Keratinocyte (primary cell): Measurements from ENCODE around the gene ZNF8. TPM values are rescaled to one million over a fixed set of nuclear protein-coding genes. Genes with fewer than 3 reads are reported as not detected.

Source experiments
- DNase-seq: peaks from one replicate; pipeline ENCODE4 v3.0.0-alpha.2; 2011; ENCODE audit warnings: low read depth, missing footprints, low spot score
- FAIRE-seq: peaks from 2 replicates; lab custom pipeline; 2011; peaks lifted over from hg19 to GRCh38; lab: Jason Lieb, UNC
- H2AFZ ChIP-seq: 2 replicates; pipeline ENCODE4 v1.6.0; 2012; ENCODE audit warnings: low read length, control low read depth, inconsistent platforms; ENCODE audit not compliant: control insufficient read depth
- H3K27ac ChIP-seq: 2 replicates; pipeline ENCODE4 v1.5.1; 2011; ENCODE audit warnings: low read length; ENCODE audit not compliant: control insufficient read depth, insufficient read depth
- H3K27me3 ChIP-seq: 3 replicates; pipeline ENCODE4 v1.6.0; 2011; ENCODE audit warnings: low read length; ENCODE audit not compliant: control insufficient read depth, insufficient read depth; ENCODE audit errors: extremely low read depth
- H3K36me3 ChIP-seq, 2 experiments: 2 replicates in 1 of 2; 3 replicates in 1 of 2; pipeline ENCODE4 v1.5.1; 2011; ENCODE audit warnings: low read length in 2 of 2, mild to moderate bottlenecking in 1 of 2; ENCODE audit not compliant: control insufficient read depth in 2 of 2, insufficient read depth in 2 of 2; ENCODE audit errors: extremely low read depth in 1 of 2
- H3K4me1 ChIP-seq: 3 replicates; pipeline ENCODE4 v1.5.1; 2011; ENCODE audit warnings: low read length; ENCODE audit not compliant: control insufficient read depth, insufficient read depth; ENCODE audit errors: extremely low read depth
- H3K4me2 ChIP-seq: 3 replicates; pipeline ENCODE4 v1.6.0; 2011; ENCODE audit warnings: low read depth, low read length; ENCODE audit not compliant: control insufficient read depth, insufficient read depth; ENCODE audit errors: extremely low read depth
- H3K4me3 ChIP-seq, 3 experiments: fragments of 200-600 bp in 1 of 3; sonication (generic) in 1 of 3; 2 replicates in 2 of 3; 3 replicates in 1 of 3; pipeline ENCODE4 v1.5.1; 2011 to 2016; ENCODE audit warnings: low read length in 3 of 3, mild to moderate bottlenecking in 3 of 3, control low read depth in 2 of 3, inconsistent platforms in 1 of 3, low read depth in 1 of 3, mixed read lengths in 1 of 3, mixed run types in 1 of 3, moderate library complexity in 1 of 3; ENCODE audit not compliant: control insufficient read depth in 2 of 3, insufficient read depth in 2 of 3; ENCODE audit errors: extremely low read depth in 1 of 3
- H3K79me2 ChIP-seq: 2 replicates; pipeline ENCODE4 v1.6.0; 2012; ENCODE audit warnings: low read length; ENCODE audit not compliant: control insufficient read depth, insufficient read depth
- H3K9ac ChIP-seq: 3 replicates; pipeline ENCODE4 v1.6.0; 2011; ENCODE audit warnings: low read length; ENCODE audit not compliant: control insufficient read depth, insufficient read depth; ENCODE audit errors: extremely low read depth
- H3K9me1 ChIP-seq: 3 replicates; pipeline ENCODE4 v1.6.0; 2011; ENCODE audit warnings: low read length; ENCODE audit not compliant: control insufficient read depth, insufficient read depth; ENCODE audit errors: extremely low read depth
- H3K9me3 ChIP-seq: 2 replicates; pipeline ENCODE4 v1.5.1; 2012; ENCODE audit warnings: low read depth, low read length; ENCODE audit not compliant: control insufficient read depth
- H4K20me1 ChIP-seq: 3 replicates; pipeline ENCODE4 v1.6.0; 2011; ENCODE audit warnings: low read length; ENCODE audit not compliant: control insufficient read depth, insufficient read depth; ENCODE audit errors: extremely low read depth
- EZH2 ChIP-seq: IDR thresholded peaks from one replicate; pipeline ENCODE4 v1.6.1; 2012; ENCODE audit warnings: inconsistent platforms, mild to moderate bottlenecking, low read length, moderate library complexity
- dilution Hi-C: fragments of 300-500 bp; cut with MboI; formaldehyde crosslinking; loops from one replicate; pipeline ENCODE4 v1.7.0; 2020; ENCODE audit warnings: low sequenced_read_pairs; ENCODE audit not compliant: extremely low pct_ligation_motif_present
- polyA plus RNA-seq, 5 experiments: library from polyadenylated mRNA; depleted of rRNA in 3 of 5; stranded (reverse) in 3 of 5; stranded (forward) in 1 of 5; unstranded in 1 of 5; fragments of >200 nt; gene quantifications; 1 replicate in 1 of 5; 2 replicates in 3 of 5; 3 replicates in 1 of 5; pipeline versions ENCODE4 v1.2.1 to v1.2.3, GENCODE V29; 2011 to 2012; ENCODE audit warnings: missing spikeins in 2 of 5, low read depth in 1 of 5, low replicate concordance in 1 of 5
- TF ChIP-seq, protein P1 (sequence below), 3 experiments: IDR thresholded peaks in 1 of 3; conservative IDR thresholded peaks in 1 of 3; optimal IDR thresholded peaks in 1 of 3; 2 replicates in 2 of 3; 3 replicates in 1 of 3; pipeline versions ENCODE3 to v1.5.1; 2011; ENCODE audit warnings: low read length in 3 of 3, mild to moderate bottlenecking in 3 of 3, moderate library complexity in 2 of 3, control low read depth in 1 of 3, inconsistent platforms in 1 of 3; ENCODE audit not compliant: insufficient read depth in 2 of 3; ENCODE audit errors: extremely low read depth in 1 of 3

ZNF8 gene
- polyA plus RNA-seq, 1 donor (not counting 4 experiments of a cell fraction or from before 2014, with no cell fraction given), result 2.7 TPM

DNA sequence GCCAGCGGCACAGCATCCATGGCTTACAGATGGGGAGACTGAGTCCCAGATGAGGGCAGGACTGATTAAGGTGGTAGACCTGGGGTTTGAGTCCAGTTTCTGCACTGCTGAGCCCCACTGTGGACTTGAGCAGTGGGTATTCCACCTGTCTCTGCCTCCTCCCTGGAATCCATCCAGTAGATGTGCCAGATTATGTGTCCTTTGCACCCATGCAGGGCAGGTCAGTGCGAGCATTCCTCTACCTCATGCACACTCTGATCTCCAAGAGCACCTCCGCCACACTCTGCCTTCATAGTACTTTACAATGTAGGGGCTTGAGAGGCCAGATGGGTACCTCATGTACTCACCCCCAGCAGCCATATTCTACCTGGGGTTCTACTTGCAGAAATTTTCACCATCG lies 58.1 kb downstream of the ZNF8 start:
- Histone ChIP-seq H3K9ac (no peak overlapping the region), H3K27ac (no peak overlapping the region), H3K4me1 (no peaks in the 10 kb centered on the region), H4K20me1 (no peaks in the 10 kb centered on the region), H3K9me1 (no peaks in the 10 kb centered on the region), H3K4me2 (no peak overlapping the region), H3K4me3 (no peak overlapping the region), H3K27me3 (no peaks in the 10 kb centered on the region), H3K79me2 (no peaks in the 10 kb centered on the region), H3K9me3 (peaks cover 9% of the 10 kb centered on the region), H3K36me3 (peaks cover 12 to 18% of the 10 kb centered on the region in 2 experiments), H2AFZ (no peak overlapping the region)
- FAIRE-seq (no peak), DNase-seq (no peak)
- dilution Hi-C loops, result no loop called here
- TF ChIP-seq, protein P1, sequence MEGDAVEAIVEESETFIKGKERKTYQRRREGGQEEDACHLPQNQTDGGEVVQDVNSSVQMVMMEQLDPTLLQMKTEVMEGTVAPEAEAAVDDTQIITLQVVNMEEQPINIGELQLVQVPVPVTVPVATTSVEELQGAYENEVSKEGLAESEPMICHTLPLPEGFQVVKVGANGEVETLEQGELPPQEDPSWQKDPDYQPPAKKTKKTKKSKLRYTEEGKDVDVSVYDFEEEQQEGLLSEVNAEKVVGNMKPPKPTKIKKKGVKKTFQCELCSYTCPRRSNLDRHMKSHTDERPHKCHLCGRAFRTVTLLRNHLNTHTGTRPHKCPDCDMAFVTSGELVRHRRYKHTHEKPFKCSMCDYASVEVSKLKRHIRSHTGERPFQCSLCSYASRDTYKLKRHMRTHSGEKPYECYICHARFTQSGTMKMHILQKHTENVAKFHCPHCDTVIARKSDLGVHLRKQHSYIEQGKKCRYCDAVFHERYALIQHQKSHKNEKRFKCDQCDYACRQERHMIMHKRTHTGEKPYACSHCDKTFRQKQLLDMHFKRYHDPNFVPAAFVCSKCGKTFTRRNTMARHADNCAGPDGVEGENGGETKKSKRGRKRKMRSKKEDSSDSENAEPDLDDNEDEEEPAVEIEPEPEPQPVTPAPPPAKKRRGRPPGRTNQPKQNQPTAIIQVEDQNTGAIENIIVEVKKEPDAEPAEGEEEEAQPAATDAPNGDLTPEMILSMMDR (optimal IDR thresholded peaks at IDR 0.05 in 1 of 3, IDR thresholded peaks at IDR 0.05 in 1 of 3, conservative IDR thresholded peaks at IDR 0.05 in 1 of 3; ENCODE audit: extremely low read depth in 1 of 3, insufficient read depth in 2 of 3, low read length in 3 of 3), result no peak
- no peak for TF ChIP-seq EZH2

DNA sequence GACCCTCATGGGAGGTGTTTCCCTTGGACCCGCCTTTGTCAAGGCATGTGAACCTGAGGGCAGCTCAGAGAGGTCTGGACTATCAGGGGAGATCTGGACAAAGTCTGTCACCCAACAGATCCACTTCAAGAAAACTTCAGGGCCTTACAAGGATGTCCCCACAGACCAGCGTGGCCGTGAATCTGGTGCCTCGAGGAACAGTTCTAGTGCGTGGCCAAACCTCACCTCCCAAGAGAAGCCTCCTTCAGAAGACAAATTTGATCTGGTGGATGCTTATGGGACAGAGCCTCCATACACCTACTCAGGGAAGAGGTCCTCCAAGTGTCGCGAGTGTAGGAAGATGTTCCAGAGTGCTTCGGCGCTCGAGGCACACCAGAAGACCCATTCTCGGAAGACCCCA lies 59.6 kb downstream of the ZNF8 start:
- no peaks in the 10 kb centered on the region for H4K20me1 ChIP-seq
- no peak for TF ChIP-seq EZH2
- TF ChIP-seq, protein P1 (optimal IDR thresholded peaks at IDR 0.05 in 1 of 3, IDR thresholded peaks at IDR 0.05 in 1 of 3, conservative IDR thresholded peaks at IDR 0.05 in 1 of 3; ENCODE audit: extremely low read depth in 1 of 3, insufficient read depth in 2 of 3, low read length in 3 of 3), result no peak
- H2AFZ ChIP-seq, result no peak overlapping the region
- H3K9me1 ChIP-seq, result no peaks in the 10 kb centered on the region
- H3K4me2 ChIP-seq, result no peak overlapping the region
- dilution Hi-C loops, result no loop called here
- H3K36me3 ChIP-seq, result peaks cover 12 to 18% of the 10 kb centered on the region in 2 experiments
- H3K9ac ChIP-seq, result no peak overlapping the region
- no peaks in the 10 kb centered on the region for H3K27me3 ChIP-seq
- no peak overlapping the region for H3K4me3 ChIP-seq
- peaks cover 9% of the 10 kb centered on the region for H3K9me3 ChIP-seq
- no peak overlapping the region for H3K27ac ChIP-seq
- no peak for FAIRE-seq
- no peaks in the 10 kb centered on the region for H3K79me2 ChIP-seq
- no peaks in the 10 kb centered on the region for H3K4me1 ChIP-seq
- DNase-seq, result no peak
